ENCODE data around the gene POLR2M. TPM values are rescaled to one million over a fixed set of nuclear protein-coding genes. Genes with fewer than 3 reads are reported as not detected.

POLR2M gene
- total and polyA plus RNA-seq, 10 of the 15 experiments (the other 5 are each of a cell fraction or from before 2014, with no cell fraction given), result 5.8 to 364 (median 23.7) TPM

DNA sequence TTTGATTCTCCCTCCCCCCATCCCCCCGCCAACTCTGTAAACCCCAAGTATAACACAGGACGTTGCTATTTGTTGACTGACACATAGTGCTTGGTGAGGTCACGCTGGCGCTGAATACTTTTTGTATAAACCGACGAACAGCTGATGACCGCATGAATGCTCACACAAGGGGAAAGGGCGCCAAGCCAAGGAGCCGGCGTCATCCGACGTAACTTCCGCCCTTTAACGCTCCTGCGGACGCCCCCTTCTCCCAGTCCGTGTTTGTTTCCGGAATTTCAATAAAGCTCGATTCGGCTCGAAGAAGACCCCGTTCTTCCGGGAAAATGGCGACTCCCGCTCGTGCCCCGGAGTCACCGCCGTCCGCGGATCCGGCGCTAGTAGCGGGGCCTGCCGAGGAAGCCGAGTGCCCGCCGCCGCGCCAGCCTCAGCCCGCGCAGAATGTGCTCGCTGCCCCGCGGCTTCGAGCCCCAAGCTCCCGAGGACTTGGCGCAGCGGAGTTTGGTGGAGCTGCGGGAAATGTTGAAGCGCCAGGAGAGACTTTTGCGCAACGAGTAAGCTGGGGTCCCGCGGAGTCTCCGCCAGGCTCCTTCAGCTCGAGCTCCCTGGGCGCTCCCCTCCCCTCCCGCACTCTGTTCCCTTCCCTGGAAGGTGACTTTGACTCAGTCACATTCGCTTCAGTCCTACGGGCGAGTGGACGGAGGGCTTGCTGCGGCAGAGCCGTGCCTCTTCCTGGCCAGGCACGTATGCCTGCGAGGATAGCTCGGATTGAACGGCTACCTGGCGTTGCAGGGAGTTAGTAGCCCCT lies at the start of gene POLR2M (continued):
- TF ChIP-seq, protein P1, sequence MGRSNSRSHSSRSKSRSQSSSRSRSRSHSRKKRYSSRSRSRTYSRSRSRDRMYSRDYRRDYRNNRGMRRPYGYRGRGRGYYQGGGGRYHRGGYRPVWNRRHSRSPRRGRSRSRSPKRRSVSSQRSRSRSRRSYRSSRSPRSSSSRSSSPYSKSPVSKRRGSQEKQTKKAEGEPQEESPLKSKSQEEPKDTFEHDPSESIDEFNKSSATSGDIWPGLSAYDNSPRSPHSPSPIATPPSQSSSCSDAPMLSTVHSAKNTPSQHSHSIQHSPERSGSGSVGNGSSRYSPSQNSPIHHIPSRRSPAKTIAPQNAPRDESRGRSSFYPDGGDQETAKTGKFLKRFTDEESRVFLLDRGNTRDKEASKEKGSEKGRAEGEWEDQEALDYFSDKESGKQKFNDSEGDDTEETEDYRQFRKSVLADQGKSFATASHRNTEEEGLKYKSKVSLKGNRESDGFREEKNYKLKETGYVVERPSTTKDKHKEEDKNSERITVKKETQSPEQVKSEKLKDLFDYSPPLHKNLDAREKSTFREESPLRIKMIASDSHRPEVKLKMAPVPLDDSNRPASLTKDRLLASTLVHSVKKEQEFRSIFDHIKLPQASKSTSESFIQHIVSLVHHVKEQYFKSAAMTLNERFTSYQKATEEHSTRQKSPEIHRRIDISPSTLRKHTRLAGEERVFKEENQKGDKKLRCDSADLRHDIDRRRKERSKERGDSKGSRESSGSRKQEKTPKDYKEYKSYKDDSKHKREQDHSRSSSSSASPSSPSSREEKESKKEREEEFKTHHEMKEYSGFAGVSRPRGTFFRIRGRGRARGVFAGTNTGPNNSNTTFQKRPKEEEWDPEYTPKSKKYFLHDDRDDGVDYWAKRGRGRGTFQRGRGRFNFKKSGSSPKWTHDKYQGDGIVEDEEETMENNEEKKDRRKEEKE (IDR thresholded peaks at IDR 0.05), result no peak
- TF ChIP-seq CHD2 (IDR thresholded peaks at IDR 0.05; ENCODE audit: borderline replicate concordance, low read depth, low read length), result no peak
- TF ChIP-seq BHLHE40 (IDR thresholded peaks at IDR 0.05; ENCODE audit: borderline replicate concordance in 1 of 2, low read depth in 2 of 2, low read length in 1 of 2), result peak; percentile 85 to 94
- TF ChIP-seq EGR1 (IDR thresholded peaks at IDR 0.05; ENCODE audit: borderline replicate concordance in 1 of 2, low read depth in 2 of 2, low read length in 2 of 2), result peak in 1 of 2 experiments; percentile 77; a peak in 2 of 3 replicates
- TF ChIP-seq TCF7 (IDR thresholded peaks at IDR 0.05; ENCODE audit: borderline replicate concordance), result no peak
- TF ChIP-seq, protein P2, sequence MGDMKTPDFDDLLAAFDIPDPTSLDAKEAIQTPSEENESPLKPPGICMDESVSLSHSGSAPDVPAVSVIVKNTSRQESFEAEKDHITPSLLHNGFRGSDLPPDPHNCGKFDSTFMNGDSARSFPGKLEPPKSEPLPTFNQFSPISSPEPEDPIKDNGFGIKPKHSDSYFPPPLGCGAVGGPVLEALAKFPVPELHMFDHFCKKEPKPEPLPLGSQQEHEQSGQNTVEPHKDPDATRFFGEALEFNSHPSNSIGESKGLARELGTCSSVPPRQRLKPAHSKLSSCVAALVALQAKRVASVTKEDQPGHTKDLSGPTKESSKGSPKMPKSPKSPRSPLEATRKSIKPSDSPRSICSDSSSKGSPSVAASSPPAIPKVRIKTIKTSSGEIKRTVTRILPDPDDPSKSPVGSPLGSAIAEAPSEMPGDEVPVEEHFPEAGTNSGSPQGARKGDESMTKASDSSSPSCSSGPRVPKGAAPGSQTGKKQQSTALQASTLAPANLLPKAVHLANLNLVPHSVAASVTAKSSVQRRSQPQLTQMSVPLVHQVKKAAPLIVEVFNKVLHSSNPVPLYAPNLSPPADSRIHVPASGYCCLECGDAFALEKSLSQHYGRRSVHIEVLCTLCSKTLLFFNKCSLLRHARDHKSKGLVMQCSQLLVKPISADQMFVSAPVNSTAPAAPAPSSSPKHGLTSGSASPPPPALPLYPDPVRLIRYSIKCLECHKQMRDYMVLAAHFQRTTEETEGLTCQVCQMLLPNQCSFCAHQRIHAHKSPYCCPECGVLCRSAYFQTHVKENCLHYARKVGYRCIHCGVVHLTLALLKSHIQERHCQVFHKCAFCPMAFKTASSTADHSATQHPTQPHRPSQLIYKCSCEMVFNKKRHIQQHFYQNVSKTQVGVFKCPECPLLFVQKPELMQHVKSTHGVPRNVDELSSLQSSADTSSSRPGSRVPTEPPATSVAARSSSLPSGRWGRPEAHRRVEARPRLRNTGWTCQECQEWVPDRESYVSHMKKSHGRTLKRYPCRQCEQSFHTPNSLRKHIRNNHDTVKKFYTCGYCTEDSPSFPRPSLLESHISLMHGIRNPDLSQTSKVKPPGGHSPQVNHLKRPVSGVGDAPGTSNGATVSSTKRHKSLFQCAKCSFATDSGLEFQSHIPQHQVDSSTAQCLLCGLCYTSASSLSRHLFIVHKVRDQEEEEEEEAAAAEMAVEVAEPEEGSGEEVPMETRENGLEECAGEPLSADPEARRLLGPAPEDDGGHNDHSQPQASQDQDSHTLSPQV (IDR thresholded peaks at IDR 0.05), result no peak
- peak; percentile 99 for TF ChIP-seq CREB1 (IDR thresholded peaks at IDR 0.05; ENCODE audit: low read depth)
- TF ChIP-seq SPI1 (IDR thresholded peaks at IDR 0.05; ENCODE audit: borderline replicate concordance, insufficient read depth, low read depth, low read length), result 0 out of 2 replicates have a peak, but pooled peaks have one; percentile 21
- no peak for TF ChIP-seq MYB (IDR thresholded peaks at IDR 0.05; ENCODE audit: borderline replicate concordance, low read depth, low read length)
- peak; percentile 98 for TF ChIP-seq YY1 (IDR thresholded peaks at IDR 0.05; ENCODE audit: low read depth, low read length)
- no peak for TF ChIP-seq NFYA (IDR thresholded peaks at IDR 0.05; ENCODE audit: borderline replicate concordance, low read depth, low read length)
- TF ChIP-seq CHD4 (IDR thresholded peaks at IDR 0.05), result no peak
- peak; percentile 92 for TF ChIP-seq ELK1 (IDR thresholded peaks at IDR 0.05; ENCODE audit: low read depth, low read length)
- TF ChIP-seq CBX5 (IDR thresholded peaks at IDR 0.05; ENCODE audit: low read depth), result peak; percentile 68; the same call in 1 of the 2 replicates
- no peak for TF ChIP-seq ZSCAN29 (IDR thresholded peaks at IDR 0.05)
- TF ChIP-seq, protein P3, sequence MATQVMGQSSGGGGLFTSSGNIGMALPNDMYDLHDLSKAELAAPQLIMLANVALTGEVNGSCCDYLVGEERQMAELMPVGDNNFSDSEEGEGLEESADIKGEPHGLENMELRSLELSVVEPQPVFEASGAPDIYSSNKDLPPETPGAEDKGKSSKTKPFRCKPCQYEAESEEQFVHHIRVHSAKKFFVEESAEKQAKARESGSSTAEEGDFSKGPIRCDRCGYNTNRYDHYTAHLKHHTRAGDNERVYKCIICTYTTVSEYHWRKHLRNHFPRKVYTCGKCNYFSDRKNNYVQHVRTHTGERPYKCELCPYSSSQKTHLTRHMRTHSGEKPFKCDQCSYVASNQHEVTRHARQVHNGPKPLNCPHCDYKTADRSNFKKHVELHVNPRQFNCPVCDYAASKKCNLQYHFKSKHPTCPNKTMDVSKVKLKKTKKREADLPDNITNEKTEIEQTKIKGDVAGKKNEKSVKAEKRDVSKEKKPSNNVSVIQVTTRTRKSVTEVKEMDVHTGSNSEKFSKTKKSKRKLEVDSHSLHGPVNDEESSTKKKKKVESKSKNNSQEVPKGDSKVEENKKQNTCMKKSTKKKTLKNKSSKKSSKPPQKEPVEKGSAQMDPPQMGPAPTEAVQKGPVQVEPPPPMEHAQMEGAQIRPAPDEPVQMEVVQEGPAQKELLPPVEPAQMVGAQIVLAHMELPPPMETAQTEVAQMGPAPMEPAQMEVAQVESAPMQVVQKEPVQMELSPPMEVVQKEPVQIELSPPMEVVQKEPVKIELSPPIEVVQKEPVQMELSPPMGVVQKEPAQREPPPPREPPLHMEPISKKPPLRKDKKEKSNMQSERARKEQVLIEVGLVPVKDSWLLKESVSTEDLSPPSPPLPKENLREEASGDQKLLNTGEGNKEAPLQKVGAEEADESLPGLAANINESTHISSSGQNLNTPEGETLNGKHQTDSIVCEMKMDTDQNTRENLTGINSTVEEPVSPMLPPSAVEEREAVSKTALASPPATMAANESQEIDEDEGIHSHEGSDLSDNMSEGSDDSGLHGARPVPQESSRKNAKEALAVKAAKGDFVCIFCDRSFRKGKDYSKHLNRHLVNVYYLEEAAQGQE (IDR thresholded peaks at IDR 0.05; ENCODE audit: low read depth, low read length), result no peak
- peak; percentile 74 for TF ChIP-seq RUNX3 (IDR thresholded peaks at IDR 0.05; ENCODE audit: low read length)
